Activated naive CD4-positive, alpha-beta T cell treated with Interleukin-2 at 50 U/mL for 16 hours (primary cell): ENCODE data around the gene CRKL.
"Not testable (repeated sequence)": the region's sequence is repeated elsewhere in the genome, so short reads cannot be mapped to it uniquely, and the experiment has no call there.

Source experiments
- DNase-seq: peaks from one replicate; pipeline ENCODE4 v3.0.0-alpha.2; 2020

The CRKL gene

DNA sequence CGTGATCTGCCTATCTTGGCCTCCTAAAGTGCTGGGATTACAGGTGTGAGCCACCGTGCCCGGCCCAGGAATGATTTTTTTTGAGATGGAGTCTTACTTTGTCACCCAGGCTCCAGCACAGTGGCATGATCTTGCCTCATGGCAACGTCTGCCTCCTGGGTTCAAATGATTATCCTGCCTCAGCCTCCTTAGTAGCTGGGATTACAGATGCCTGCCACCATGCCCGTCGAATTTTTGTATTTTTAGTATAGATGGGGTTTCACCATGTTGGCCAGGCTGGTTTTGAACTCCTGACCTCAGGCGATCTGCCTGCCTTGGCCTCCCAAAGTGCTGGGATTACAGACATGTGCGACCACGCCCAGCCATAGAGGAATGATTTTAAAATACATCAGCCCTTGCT is 17.8 kb downstream of the CRKL start:
- not testable (repeated sequence) for DNase-seq

DNA sequence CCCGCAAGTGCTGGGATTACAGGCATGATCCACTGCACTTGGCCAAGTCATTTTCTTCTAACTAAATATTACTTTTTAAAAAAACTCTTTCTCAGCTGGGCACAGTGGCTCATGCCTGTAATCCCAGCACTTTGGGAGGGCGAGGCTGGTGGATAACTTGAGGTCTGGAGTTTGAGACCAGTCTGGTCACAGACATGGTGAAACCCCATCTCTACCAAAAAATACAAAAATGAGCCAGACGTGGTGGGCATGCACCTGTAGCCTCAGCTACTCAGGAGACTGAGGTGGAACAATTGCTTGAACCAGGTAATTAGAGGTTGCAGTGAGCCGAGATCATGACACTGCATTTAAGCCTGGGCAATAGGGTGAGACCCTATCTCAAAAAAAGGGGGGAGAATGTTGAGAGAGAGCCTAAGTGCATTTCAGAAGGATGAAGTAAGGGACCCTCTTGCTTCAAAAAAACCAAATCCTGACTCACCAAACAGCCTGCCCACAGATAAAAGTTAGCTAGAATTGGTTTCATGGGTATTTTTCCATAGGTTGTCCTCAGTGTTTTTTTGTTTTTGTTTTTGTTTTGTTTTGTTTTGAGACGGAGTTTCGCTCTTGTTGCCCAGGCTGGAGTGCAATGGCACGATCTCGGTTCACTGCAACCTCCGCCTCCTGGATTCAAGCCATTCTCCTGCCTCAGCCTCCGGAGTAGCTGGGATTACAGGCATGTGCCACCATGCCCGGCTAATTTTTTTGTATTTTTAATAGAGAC is 18.8 kb downstream of the CRKL start:
- DNase-seq: not testable (repeated sequence)

DNA sequence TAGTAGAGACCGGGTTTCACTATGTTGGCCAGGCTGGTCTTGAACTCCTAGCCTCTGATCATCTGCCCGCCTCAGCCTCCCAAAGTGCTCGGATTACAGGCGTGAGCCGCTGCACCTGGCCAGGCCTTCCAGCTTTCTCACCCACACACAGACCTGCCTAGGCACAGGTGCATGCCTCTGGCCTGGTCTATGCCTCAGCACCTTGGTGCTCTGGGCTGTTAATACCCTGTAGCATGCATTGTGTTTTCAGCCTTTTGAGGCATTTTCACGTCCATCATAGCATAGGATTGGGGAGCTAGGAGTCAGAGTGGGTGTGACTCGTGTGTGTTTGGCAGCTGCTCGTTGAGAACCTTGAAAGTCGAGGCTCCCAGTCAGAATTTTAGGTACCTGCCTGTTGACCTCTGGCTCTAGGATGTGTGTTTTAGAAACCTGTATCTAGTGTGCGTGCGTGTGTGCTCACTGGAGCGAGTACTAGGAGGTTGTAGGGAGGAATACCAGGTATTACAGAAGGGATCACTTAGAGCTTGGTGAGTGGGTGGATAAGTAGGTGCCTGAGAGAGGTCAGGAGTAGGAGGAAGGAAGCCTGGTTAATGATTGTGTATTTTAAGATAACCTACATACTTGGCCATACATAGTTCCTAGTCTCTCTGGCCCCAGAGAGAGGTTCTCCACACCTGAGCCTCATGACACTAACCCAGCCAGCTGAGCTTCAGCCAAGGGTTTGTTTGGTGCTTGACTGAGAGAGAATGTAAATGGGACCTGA is 20.0 kb downstream of the CRKL start:
- no peak for DNase-seq

DNA sequence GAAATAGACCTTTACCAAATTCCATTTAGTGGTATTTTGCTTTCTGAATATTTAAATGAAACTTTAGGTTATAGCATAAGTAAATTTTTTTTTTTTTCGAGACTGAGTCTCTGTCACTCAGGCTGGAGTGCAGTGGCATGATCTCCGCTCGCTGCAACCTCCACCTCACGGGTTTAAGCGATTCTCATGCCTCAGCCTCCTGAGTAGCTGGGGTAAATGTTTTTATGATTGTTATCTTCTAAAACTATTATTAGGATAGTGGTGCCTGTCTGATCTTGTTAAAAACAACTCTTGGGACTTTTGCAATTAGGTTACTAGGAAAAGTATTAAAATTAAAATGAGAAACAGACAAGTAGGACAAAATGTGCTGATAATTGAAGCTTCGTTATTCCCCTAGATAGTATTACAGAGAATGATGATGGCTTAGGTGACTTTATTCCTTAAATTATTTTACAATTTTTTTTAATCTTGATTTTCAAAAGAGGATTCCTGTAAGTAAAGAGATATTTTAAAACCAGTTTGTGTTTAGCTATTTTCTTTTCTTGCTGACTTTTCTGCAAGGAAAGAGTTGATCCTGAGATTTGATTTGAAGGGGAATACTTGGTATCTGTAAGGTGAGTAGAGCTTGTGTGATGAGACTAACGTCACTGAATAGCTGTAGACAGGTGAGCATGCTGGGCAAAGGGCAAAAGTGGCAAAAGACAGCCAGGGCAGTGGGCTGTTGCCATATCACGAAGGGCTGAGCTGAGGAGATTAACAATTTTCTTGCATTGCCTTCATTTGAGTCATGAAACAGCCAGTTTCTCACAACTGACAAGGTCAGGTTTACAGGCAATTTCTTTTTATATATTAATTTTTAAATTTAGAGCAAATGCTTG is 20.8 kb downstream of the CRKL start:
- DNase-seq: no peak

DNA sequence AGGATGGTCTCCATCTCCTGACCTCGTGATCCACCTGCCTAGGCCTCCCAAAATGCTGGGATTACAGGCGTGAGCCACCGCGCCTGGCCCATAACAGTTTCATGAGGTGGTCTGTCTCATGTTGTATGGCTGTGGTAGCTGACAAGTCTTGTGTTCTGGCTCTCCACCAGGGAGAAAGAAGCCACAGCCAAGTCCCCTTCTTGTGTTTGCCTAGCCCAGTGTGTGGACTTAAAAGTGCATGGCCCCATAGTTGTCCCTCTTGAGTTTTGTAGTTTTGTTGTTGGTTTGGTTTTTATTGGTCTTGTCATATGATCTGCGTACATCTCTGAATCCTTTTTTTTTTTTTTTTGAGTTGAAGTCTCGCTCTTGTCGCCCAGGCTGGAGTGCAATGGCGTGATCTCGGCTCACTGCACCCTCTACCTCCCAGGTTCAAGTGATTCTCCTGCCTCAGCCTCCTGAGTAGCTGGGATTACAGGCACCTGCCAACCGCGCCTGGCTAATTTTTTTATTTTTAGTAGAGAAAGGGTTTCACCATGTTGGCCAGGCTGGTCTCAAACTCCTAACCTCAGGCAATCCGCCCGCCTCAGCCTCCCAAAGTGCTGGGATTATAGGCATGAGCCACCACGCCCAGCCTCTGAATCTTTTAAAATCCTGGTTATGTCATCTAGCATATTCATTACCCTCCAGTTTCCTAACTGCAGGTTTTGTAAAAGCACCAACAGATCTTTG is 22.4 kb downstream of the CRKL start:
- not testable (repeated sequence) for DNase-seq

DNA sequence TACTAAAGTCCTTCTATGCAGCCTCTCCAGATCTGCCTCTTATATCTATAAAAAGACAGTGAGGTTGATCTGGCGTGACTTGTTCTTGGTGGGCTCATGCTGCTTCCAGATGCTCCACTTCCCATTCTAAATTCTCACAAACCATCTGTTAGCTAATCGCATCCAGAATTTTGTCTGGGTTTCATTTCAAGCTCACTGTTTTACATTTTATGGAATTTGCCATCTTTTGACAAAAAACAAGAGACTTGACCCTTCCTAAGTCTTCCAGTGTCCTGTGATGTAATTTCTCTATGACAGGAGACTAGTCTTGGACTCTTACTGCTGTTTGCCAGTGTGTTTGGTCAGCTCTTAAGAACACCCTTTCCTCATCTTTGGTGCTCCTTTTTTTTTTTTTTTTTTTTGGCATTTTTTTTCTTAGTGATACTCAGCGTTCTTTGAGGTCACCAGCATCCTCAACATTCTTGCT is 23.0 kb downstream of the CRKL start:
- no peak for DNase-seq

DNA sequence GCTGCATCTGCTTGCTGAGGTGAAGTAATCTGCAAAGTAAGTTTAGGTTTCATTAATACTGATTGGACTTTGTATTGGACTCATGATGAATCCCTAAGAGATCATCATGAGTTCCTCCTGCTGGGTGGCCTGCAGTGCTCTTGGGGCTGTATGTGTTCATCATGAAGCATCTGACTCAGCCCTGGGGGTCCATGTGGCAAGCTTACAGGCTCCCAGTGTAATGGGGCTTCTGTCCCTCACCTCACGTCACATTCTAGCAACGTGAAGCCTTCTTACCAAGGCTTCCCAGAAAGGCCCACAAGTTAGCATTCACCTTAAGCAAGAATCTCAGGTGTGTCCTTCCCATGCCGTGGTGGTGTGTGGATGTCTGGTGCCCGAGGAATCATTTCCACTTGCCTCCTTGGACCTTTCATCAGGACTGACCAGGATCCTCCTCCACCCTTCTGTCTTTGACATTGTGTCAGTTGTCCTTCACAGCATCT is 23.7 kb downstream of the CRKL start:
- DNase-seq: no peak

DNA sequence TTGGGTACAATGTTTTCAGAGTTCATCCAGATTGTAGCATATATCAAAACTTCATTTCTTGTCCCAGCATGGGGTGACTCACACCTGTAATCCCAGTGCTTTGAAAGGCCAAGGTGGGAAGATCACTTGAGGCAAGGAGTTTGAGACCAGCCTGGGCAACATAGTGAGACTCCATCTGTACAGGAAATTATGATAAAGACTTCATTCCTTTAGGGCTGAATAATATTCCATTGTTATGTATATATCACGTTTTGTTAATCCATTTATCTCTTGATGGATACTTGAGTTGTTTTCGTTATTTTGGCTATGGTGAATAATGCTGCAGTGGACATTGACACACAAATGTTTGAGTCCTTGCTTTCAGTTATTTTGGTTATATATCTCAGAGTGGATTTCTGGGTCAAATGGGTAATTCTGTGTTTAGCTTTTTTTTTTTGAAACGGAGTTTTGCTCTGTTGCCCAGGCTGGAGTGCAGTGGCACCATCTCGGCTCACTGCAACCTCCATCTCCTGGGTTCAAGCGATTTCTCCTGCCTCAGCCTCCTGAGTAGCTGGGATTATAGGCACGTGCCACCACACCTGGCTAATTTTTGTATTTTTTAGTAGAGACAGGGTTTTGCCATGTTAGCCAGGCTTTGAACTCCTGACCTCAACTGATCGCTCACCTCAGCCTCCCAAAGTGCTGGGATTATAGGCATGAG is 25.1 kb downstream of the CRKL start:
- not testable (repeated sequence) for DNase-seq

DNA sequence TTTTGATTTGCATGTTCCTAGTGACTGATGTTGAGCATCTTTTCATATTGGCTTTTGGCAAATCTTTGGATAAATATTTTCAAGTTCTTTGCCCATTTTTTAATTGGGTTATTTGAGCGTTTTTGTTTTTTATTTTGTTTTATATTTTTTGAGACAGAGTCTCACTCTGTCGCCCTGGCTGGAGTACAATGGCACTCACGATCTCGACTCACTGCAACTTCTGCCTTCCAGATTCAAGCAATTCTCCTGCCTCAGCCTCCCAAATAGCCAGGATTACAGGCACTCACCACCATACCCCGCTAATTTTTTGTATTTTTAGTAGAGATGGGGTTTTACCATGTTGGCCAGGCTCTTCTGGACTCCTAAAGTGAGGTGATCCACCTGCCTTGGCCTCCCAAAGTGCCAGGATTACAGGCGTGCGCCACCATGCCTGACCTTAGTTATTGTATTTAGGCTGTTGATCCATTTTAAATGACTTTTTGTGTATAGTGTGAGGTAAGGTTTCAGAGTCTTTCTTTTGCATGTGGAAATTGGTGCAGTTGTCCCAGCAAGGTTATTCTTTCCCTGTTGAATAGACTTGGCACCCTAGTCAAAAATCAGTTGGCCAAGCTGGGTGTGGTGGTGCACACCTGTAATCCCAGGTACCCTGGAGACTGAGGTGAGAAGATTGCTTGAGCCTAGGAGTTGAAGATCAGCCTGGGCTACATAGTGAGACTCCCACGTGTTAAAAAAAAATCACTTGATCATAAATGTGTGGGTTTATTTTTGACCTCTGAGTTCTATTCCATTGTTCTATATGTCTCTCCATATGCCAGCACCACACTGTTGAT is 26.1 kb downstream of the CRKL start:
- no peak for DNase-seq

DNA sequence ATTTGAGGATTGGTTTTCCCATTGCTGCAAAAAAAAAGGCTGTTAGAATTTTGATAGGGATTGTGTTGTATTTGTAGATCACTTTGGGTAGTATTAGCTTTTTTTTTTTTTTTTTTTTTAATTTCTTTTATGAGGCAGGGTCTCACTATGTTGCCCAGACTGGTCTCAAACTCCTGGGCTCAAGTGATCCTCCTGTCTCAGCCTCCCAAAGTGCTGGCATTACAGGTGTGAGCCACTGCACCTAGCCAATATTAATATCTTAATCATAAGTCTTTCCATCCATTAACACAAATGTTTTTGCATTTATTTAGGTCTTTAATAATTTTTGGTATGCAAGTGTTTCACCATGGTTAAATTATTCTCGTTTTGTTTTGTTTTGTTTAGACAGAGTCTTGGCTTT is 26.8 kb downstream of the CRKL start:
- no peak for DNase-seq

DNA sequence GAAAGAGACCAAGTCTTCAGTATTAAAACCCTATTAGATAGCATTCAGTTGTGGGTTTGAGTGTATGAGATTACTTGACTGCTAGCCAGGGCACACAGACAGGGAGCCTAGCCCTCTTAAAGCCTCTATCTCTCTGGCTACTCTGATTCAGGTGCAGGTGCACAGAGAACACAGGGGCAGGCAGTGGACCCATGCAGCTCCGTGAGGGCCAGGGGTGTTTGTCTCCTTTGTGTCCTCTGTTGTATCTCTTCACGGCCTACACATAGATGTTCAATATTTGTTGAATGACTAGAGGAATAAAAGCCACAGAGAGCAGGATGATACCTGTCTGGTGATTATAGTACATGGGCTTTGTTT is 28.3 kb downstream of the CRKL start:
- no peak for DNase-seq

DNA sequence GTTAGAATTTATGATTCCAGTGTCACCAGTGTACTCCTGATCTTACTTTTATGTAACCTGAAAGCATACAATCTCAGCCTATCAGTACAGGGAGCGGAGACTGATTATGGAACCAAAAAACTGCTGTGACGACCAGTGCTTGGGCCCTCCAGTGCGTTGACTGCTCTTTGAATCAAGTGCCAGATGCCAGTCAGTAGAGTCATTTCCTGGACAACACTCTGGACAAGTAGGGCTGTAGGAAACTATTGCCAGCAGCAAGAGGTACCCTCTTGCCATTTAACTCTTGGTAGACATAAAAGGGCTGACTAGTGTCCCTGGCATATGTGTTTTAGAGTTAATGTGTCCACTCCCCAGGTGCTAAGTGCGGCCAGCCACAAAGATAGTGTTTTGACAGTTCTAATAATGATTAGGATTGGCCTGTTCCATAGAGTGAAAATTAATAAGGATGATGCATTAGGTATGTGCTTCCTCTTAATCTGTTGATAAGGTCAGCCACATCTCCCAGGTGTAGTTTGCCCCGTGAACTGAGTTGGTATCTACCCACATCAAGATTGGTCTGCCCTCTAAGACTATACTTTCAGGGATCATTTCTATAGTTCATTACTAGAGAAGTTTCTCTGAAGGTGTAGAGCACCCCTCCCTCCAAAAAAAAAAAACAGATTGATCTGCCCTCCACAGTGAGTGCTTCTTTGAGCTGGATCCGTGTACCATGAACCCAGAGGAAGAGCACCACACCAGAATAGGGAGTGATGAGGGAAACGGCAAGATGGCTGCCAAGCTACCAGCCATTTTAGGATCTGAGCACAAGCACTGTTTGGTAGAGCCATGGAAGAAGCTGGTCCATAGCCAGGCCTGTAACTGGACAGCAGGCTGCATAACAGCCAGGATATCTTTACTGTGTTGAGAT is 29.1 kb downstream of the CRKL start:
- no peak for DNase-seq

DNA sequence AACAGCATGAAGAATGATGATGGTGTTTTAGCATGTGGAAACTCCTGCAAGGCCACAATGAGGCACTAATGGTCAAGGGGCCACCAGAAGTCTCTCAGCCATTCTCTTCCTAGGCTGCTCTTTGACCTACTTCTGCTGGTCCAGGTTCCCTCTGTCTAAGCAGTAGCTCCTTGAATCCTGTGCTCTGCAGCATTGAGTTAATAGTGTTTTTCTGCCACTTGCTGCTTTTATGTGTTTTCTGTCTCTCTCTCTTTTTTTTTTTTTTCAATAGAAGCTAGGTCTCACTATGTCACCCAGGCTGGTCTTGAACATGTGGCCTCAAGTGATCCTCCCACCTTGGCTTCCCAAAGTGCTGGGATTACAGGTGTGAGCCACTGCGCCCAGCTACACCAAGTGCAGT is 29.8 kb downstream of the CRKL start:
- DNase-seq: no peak

DNA sequence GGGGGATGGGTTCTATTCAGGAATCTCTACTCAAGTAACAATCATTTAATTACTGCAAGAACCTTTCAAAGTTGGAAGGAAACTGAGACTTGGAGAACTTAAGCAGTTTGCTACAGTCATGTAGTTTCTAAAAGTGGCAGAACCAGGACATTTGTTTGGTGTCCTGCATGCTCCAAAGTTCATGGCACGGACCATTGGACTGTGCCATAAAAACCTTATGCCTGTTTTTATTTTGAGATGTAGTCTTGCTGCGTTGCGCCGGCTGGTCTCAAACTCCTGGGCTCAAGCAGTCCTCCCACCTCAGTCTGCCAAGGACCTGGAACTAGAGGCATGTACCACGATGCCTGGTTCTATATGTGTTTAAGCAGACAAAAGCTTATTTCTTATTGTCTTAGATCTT is 31.2 kb downstream of the CRKL start:
- DNase-seq: no peak

DNA sequence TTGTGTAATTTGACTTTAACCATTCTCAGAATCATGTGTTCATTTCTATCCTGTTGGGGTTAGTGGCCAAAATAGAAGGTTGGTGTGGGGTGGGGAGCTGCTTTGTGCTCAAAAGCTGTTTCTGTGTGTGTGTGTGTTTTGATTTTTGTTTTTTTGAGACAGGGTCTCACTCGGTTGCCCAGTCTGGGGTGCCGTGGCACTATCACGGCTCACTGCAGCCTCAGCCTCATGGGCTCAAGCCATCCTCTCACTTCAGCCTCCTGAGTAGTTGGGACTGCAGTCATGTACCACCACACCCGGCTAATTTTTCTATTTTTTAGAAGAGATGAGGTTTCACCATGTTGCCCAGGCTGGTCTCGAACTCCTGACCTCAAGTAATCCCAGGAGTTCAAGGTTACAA is 31.8 kb downstream of the CRKL start:
- DNase-seq: no peak

DNA sequence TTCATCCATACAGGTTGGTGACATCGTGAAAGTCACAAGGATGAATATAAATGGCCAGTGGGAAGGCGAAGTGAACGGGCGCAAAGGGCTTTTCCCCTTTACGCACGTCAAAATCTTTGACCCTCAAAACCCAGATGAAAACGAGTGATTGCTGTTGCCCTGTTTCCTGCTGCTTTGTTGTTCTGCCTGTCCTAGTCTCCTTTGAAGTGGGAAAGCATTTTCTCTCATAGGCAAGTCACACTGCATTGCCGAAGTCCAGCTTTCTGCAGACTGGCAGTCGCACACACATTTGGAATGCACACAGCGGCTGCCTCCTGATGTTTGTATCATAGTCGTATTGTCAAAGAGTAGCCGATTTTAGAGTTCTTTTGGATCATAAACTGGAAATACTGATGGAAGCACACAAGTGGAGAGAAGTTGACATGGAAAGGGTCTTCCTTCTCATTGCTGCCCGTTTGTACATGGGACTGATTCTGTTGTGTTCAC is 32.5 kb downstream of the CRKL start:
- no peak for DNase-seq

DNA sequence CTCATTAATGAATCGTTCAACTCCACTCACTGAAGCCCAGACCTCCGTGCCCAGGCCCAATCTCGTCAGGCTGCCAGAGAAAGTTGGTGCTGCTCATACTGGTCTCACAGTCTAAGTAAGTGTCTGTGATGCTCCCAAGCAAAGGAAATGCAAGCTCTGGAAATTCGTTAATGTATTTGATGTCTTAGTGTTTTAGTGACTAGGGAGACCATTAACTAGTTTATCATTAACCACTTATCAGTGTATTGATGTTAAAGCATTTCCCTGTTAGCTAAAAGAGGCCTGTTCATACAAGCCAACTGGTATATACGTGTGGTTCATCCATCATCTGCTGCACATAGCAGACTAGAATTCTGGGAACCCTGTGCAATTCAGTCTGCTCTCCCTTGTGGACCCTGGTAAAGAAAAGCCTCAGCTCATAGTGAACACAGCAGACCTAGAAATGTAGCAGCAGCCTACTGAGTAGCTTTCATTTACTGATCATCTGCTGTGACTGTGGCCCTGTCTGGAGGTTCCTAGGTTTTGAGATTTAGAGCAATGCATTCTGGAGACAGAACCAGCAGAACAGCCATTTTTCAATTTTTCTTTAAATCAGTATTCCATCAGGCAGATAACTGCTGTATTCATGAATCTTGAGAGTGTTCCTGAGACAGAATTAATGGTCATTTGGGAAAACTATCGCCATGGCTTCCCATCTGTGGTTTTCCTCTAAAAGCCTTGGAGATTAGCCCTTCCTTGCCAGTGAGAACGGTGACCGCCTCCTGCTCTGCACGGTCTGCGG is 34.1 kb downstream of the CRKL start:
- no peak for DNase-seq

DNA sequence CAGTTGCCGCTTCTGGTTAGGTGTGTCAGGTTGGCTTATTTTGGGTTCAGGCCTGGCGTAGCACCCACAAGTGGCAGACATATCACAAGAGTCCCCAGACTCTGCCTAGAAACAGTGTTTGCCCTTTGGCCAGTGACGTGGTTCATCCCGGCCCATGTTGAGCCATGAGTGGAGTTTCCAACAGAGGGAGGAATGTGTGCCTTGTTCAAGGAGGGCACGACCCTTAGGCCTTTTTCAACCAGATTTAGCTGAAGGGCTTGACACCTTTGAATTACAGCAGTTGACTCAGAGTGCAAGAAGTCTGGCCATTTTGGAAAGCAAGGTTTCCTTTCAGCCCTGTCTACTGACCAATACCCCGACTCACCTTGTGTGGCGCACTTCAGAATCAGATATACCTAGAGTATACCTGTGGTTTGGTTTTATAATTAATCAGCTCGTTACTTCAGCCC is 34.7 kb downstream of the CRKL start:
- DNase-seq: no peak
